ENCODE data around the gene AKR1D1.

AKR1D1 gene

DNA sequence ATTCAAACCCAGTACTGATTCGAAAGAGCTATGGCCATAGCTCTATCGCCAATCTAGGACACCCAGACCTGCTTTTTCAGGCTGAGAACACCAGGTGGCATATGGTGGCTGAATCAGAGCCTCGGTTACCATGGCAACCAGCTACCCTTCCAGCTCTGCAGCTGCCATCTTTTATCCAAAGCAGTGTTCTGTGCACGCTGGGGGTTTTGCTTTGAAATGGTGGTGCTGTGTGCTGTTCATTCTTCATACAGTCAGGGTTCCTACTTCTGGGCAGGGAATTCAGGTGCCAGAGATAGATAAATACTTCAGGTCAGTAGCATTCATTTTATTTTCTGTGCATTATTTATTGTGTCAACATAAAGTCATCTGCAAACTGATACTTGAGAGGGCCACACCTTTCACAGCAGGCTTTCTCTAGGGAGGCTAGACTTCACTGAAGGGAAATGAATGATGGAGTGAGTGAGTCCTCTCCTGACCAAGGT, 85.4 kb downstream of the AKR1D1 start:
- Histone ChIP-seq H3K9ac (ENCODE audit: low read length) (no peak overlapping the region), H3K9me3 (ENCODE audit: low read length) (peaks cover 10% of the 10 kb centered on the region), H3K9me2 (ENCODE audit: low read depth, low read length) (no peaks in the 10 kb centered on the region), H4K20me1 (ENCODE audit: insufficient read depth, low read length) (no peaks in the 10 kb centered on the region), H3F3A (ENCODE audit: insufficient read depth, low read length) (no peaks in the 10 kb centered on the region), H3K79me2 (ENCODE audit: insufficient read depth, low read length) (no peaks in the 10 kb centered on the region), H3K27ac (ENCODE audit: low read depth, low read length, poor library complexity, severe bottlenecking) (no peak overlapping the region), H3K4me3 (ENCODE audit: low read depth, low read length, poor library complexity, severe bottlenecking) (no peak overlapping the region), H2AFZ (ENCODE audit: low read length) (peak overlapping the region; percentile 49; the same call in 1 of the 2 replicates), H3K4me1 (ENCODE audit: insufficient read depth, low read length, severe bottlenecking) (peaks cover 3% of the 10 kb centered on the region), H3K36me3 (ENCODE audit: insufficient read depth, low read length) (no peaks in the 10 kb centered on the region), H3K27me3 (ENCODE audit: insufficient read depth, low read length) (no peaks in the 10 kb centered on the region), H3K4me2 (ENCODE audit: low read length) (no peak overlapping the region)
- no peak for TF ChIP-seq EZH2 (IDR thresholded peaks at IDR 0.05; ENCODE audit: borderline replicate concordance, low read length)
- TF ChIP-seq, protein P1, sequence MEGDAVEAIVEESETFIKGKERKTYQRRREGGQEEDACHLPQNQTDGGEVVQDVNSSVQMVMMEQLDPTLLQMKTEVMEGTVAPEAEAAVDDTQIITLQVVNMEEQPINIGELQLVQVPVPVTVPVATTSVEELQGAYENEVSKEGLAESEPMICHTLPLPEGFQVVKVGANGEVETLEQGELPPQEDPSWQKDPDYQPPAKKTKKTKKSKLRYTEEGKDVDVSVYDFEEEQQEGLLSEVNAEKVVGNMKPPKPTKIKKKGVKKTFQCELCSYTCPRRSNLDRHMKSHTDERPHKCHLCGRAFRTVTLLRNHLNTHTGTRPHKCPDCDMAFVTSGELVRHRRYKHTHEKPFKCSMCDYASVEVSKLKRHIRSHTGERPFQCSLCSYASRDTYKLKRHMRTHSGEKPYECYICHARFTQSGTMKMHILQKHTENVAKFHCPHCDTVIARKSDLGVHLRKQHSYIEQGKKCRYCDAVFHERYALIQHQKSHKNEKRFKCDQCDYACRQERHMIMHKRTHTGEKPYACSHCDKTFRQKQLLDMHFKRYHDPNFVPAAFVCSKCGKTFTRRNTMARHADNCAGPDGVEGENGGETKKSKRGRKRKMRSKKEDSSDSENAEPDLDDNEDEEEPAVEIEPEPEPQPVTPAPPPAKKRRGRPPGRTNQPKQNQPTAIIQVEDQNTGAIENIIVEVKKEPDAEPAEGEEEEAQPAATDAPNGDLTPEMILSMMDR (IDR thresholded peaks at IDR 0.05; ENCODE audit: low read length), result peak; percentile 81

DNA sequence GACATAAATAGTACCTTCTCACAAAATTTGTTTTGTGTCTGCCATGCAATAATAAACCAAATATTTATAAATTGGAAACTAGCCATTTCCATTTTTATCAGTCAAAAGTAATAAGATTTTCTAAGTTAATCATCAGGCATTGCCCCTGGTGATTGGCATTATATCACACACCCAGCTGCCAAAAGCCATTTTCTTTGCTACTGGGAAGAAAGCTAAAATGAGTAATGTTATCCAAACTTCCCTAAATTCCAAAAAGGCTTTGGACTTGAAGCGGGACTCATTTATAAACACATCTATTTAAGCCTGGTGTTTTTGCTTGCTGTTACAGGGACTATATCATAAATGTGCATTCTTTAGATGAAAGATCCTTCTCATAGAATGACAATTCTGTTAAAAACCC, 86.0 kb downstream of the AKR1D1 start:
- TF ChIP-seq, protein P1 (IDR thresholded peaks at IDR 0.05; ENCODE audit: low read length), result no peak
- no peak for TF ChIP-seq EZH2 (IDR thresholded peaks at IDR 0.05; ENCODE audit: borderline replicate concordance, low read length)
- H3K9ac ChIP-seq (ENCODE audit: low read length), result no peak overlapping the region
- H3K27me3 ChIP-seq (ENCODE audit: insufficient read depth, low read length), result no peaks in the 10 kb centered on the region
- H3K4me2 ChIP-seq (ENCODE audit: low read length), result no peak overlapping the region
- H3K79me2 ChIP-seq (ENCODE audit: insufficient read depth, low read length), result no peaks in the 10 kb centered on the region
- H3K36me3 ChIP-seq (ENCODE audit: insufficient read depth, low read length), result no peaks in the 10 kb centered on the region
- peaks cover 10% of the 10 kb centered on the region for H3K9me3 ChIP-seq (ENCODE audit: low read length)
- no peaks in the 10 kb centered on the region for H4K20me1 ChIP-seq (ENCODE audit: insufficient read depth, low read length)
- H3K4me3 ChIP-seq (ENCODE audit: low read depth, low read length, poor library complexity, severe bottlenecking), result no peak overlapping the region
- no peak overlapping the region for H3K27ac ChIP-seq (ENCODE audit: low read depth, low read length, poor library complexity, severe bottlenecking)
- no peaks in the 10 kb centered on the region for H3K9me2 ChIP-seq (ENCODE audit: low read depth, low read length)
- peaks cover 3% of the 10 kb centered on the region for H3K4me1 ChIP-seq (ENCODE audit: insufficient read depth, low read length, severe bottlenecking)
- H3F3A ChIP-seq (ENCODE audit: insufficient read depth, low read length), result no peaks in the 10 kb centered on the region
- H2AFZ ChIP-seq (ENCODE audit: low read length), result peak overlapping the region; percentile 50; the same call in 1 of the 2 replicates

DNA sequence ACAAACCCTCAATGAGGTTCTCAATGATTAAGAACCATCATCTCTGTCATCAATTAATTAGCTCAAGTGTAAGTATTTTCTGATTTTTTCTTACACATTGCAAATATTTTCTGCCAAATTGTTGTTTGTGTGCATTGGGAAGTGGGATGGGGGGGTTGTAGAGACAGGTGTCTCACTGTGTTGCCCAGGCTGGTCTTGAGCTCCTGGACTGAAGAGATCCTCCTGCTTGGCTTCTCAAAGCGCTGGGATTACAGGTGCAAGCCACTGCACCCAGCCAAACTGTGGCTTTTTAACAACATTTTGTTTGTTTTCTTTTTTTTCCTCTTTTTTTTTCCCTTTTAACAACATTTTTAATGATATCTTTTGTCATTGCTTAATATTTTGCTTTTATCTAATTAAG, 87.5 kb downstream of the AKR1D1 start:
- Histone ChIP-seq H3K27ac (ENCODE audit: low read depth, low read length, poor library complexity, severe bottlenecking) (no peak overlapping the region), H3K27me3 (ENCODE audit: insufficient read depth, low read length) (no peaks in the 10 kb centered on the region), H3K79me2 (ENCODE audit: insufficient read depth, low read length) (no peaks in the 10 kb centered on the region), H3K4me1 (ENCODE audit: insufficient read depth, low read length, severe bottlenecking) (peaks cover 3% of the 10 kb centered on the region), H3K4me3 (ENCODE audit: low read depth, low read length, poor library complexity, severe bottlenecking) (no peak overlapping the region), H4K20me1 (ENCODE audit: insufficient read depth, low read length) (no peaks in the 10 kb centered on the region), H3K36me3 (ENCODE audit: insufficient read depth, low read length) (no peaks in the 10 kb centered on the region), H3K9me2 (ENCODE audit: low read depth, low read length) (no peaks in the 10 kb centered on the region), H3K9me3 (ENCODE audit: low read length) (peaks cover 10% of the 10 kb centered on the region), H3K4me2 (ENCODE audit: low read length) (no peak overlapping the region), H3K9ac (ENCODE audit: low read length) (no peak overlapping the region), H3F3A (ENCODE audit: insufficient read depth, low read length) (no peaks in the 10 kb centered on the region), H2AFZ (ENCODE audit: low read length) (no peak overlapping the region)
- TF ChIP-seq, protein P1 (IDR thresholded peaks at IDR 0.05; ENCODE audit: low read length), result no peak
- TF ChIP-seq EZH2 (IDR thresholded peaks at IDR 0.05; ENCODE audit: borderline replicate concordance, low read length), result no peak

Data from OCI-LY1 (cell line).